CD4-positive, alpha-beta T cell treated with Interleukin-15 for 1 hour (primary cell): Measurements from ENCODE around the gene HDAC11.
A peak's percentile ranks its signal among the peaks of the same experiment; 100 is the strongest.
"Not testable (repeated sequence)": the region's sequence is repeated elsewhere in the genome, so short reads cannot be mapped to it uniquely, and the experiment has no call there.

Experiments used
- DNase-seq: peaks from one replicate; pipeline ENCODE4 v3.0.0-alpha.2; 2020

HDAC11 gene

GRCh38 chr3:13479582-13480339 is at the start of gene HDAC11:
HDAC11 (plus strand) TSS chr3:13480306; CDS start chr3:13480348, 42 bp downstream.
- peak; percentile 98 for DNase-seq

GRCh38 chr3:13430411-13430875 is 49.7 kb upstream of the HDAC11 start:
- DNase-seq: not testable (repeated sequence)

DNA sequence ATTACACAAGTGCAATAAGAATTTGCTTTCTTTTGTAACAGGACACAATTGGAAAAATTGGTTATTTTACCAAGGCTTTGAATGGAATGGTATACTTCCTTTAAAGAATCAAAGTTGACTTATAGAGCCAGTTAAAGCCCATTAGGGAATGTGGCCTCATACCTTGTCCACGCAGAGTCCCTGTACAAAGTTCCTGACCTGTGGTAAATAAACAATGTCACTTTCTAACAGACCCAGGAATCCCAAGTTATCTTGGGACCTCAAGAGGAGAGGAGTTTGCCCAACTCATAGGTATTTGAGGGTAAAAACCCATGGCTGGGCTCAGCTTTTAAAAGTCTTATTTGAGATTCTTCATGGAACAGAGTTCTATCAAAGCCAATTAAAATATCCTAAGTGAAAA is 48.0 kb upstream of the HDAC11 start:
- no peak for DNase-seq

- DNase-seq: no peak
These were observed 46.2 kb upstream of the HDAC11 start for GRCh38 chr3:13433912-13434311.

- DNase-seq: not testable (repeated sequence)
These were observed 43.9 kb upstream of the HDAC11 start for GRCh38 chr3:13436213-13436612.

GRCh38 chr3:13440204-13440817 is 39.8 kb upstream of the HDAC11 start:
- DNase-seq: no peak

DNA sequence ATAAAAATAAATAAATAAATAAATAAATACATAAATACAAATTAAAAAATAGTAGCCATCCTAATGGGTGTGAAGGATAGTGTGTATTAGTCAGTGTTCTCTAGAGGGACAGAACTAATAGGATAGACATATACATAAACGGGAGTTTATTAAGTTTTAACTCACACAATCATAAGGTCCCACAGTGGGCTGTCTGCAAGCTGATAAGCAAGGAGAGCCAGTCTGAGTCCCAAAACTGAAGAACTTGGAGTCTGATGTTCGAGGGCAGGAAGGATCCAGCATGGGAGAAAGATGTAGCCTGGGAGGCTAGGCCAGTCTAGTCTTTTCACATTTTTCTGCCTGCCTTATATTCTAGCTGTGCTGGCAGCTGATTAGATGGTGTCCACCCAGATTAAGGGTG is 37.2 kb upstream of the HDAC11 start:
- DNase-seq: not testable (repeated sequence)

- no peak for DNase-seq
These were observed 28.8 kb upstream of the HDAC11 start for GRCh38 chr3:13451301-13451673.

- DNase-seq: peak; percentile 20
These were observed 27.4 kb upstream of the HDAC11 start for GRCh38 chr3:13452490-13453335.

GRCh38 chr3:13455644-13456043 is 24.5 kb upstream of the HDAC11 start:
- DNase-seq: no peak

GRCh38 chr3:13457593-13457992 is 22.5 kb upstream of the HDAC11 start:
- DNase-seq: no peak

- no peak for DNase-seq
These were observed 20.3 kb upstream of the HDAC11 start for GRCh38 chr3:13459605-13460340.

DNA sequence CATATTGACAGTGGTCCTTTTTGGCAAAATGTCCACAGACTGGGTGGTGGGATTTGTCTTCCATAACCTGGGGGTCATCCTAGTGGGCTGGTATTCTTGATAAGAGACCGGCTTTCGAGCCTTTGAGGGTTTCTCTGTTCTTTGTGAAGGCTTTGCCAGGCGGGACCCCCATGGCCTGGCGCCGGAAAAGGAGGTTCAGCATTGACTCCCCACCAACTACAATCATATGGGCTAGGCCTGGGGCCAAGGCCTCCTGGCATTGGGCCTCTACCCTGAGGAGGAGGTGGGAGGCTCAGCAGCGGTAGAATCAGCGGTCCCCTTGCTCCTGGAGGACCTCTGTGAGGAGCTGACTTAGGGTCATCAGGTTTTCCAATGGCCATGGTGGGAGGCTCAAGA is 19.8 kb upstream of the HDAC11 start:
- no peak for DNase-seq

- peak; percentile 72 for DNase-seq
These were observed 18.7 kb upstream of the HDAC11 start for GRCh38 chr3:13461169-13462124.

GRCh38 chr3:13462125-13462629 is 17.9 kb upstream of the HDAC11 start:
- DNase-seq: no peak

GRCh38 chr3:13462822-13463221 is 17.3 kb upstream of the HDAC11 start:
- no peak for DNase-seq

DNA sequence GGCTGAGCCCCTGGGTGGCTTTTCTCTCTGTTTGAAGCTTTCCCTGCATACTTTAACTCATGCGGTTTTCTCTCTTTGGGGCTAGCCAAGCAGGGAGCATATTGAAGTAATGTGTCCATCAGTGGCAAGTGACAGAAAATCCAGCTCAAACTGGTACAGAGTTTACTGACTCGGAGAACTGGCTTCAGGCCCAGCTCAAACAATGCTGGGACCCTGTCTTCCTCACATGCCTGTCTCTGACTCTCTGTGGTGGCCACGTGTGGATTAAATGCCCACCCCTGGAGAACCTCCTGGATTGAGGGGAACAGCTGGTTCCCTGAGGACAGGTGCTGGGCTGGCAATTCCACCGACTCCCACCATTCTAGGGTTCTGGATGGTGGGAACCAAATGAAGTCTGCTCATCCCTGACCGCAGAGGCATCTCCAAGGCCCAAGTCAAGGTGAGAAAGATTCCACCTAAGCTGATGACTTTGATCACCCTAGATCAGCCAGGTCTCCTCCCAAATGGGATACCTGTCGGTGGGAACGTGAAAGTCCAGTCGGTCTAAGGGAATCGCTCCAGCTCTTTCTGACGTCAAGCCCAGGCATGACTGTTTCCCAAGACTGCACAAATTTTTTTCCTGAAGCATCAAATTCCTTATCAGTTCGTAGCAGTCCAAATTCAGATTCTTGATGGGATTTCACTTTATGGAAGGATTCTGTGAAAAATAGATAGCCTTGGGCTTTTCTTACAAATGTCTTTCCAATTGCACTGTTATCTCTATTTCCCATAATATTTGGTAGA is 16.3 kb upstream of the HDAC11 start:
- DNase-seq: no peak

- DNase-seq: no peak
These were observed 14.8 kb upstream of the HDAC11 start for GRCh38 chr3:13465236-13465873.

DNA sequence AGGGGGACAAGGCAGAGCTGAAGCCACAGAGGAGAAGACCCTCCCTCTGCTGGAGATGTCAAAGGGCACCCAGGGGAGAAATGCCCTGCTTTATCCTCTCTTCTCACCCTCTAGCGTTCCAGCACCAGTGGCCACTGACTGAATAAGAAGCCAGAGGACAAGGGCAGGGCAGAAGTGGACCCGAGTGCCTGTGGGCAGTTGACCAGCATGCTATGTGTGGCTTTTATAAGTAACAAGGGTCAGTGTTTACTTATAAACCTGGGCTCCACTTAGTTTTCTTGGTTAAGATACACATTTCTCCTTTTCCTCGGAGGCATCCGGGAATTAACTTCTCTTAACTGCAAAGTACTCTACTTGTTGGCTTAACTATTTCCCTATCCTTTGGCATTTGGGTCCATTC is 13.3 kb upstream of the HDAC11 start:
- no peak for DNase-seq
